NCI-H524 (cell line): ENCODE data around the gene BABAM2.

Source experiments
- DNase-seq, 2 experiments: peaks; one replicate each; lab custom pipeline; 2025; lab: John Stamatoyannopoulos, UW

Gene BABAM2

GRCh38 chr2:28028025-28028424 is 137.5 kb downstream of the BABAM2 start:
- DNase-seq, result no peak

- no peak for DNase-seq
Observed at GRCh38 chr2:28030600-28030999, 140.1 kb downstream of the BABAM2 start.

GRCh38 chr2:28032816-28033215 is 142.3 kb downstream of the BABAM2 start:
- no peak for DNase-seq

- DNase-seq, result no peak
Observed at GRCh38 chr2:28034696-28035095, 144.2 kb downstream of the BABAM2 start.

GRCh38 chr2:28035163-28035690 is 144.7 kb downstream of the BABAM2 start:
- no peak for DNase-seq

- DNase-seq, result no peak
Observed at GRCh38 chr2:28035816-28036215, 145.3 kb downstream of the BABAM2 start.

- DNase-seq, result no peak
Observed at GRCh38 chr2:28036307-28036706, 145.8 kb downstream of the BABAM2 start.

- DNase-seq, result no peak
Observed at GRCh38 chr2:28038722-28039121, 148.2 kb downstream of the BABAM2 start.

GRCh38 chr2:28045676-28046351 is 155.3 kb downstream of the BABAM2 start:
- DNase-seq, result no peak

GRCh38 chr2:28046921-28047320 is 156.4 kb downstream of the BABAM2 start:
- no peak for DNase-seq

GRCh38 chr2:28047681-28048080 is 157.2 kb downstream of the BABAM2 start:
- DNase-seq, result no peak

GRCh38 chr2:28048341-28048740 is 157.8 kb downstream of the BABAM2 start:
- no peak for DNase-seq

GRCh38 chr2:28049416-28049815 is 158.9 kb downstream of the BABAM2 start:
- no peak for DNase-seq

GRCh38 chr2:28049899-28050298 is 159.4 kb downstream of the BABAM2 start:
- DNase-seq, result no peak

GRCh38 chr2:28052691-28053090 is 162.2 kb downstream of the BABAM2 start:
- DNase-seq, result no peak

GRCh38 chr2:28053597-28053996 is 163.1 kb downstream of the BABAM2 start:
- DNase-seq, result peak in 1 of 2 experiments; percentile 61

GRCh38 chr2:28054916-28055315 is 164.4 kb downstream of the BABAM2 start:
- DNase-seq, result no peak

- no peak for DNase-seq
Observed at GRCh38 chr2:28055325-28055970, 164.9 kb downstream of the BABAM2 start.

GRCh38 chr2:28058791-28059190 is 168.3 kb downstream of the BABAM2 start:
- no peak for DNase-seq

- no peak for DNase-seq
Observed at GRCh38 chr2:28062867-28063266, 172.3 kb downstream of the BABAM2 start.

- DNase-seq, result no peak
Observed at GRCh38 chr2:28063492-28063962, 173.0 kb downstream of the BABAM2 start.

GRCh38 chr2:28067602-28068001 is 177.1 kb downstream of the BABAM2 start:
- DNase-seq, result no peak

- DNase-seq, result no peak
Observed at GRCh38 chr2:28068088-28068487, 177.6 kb downstream of the BABAM2 start.
